Esophagus squamous epithelium (tissue), 5 donors: Measurements from ENCODE around the gene CTNND2. TPM values are rescaled to one million over a fixed set of nuclear protein-coding genes. Genes with fewer than 3 reads are reported as not detected.

ENCODE experiments used
- DNase-seq: peaks from one replicate; lab custom pipeline; 2025; lab: John Stamatoyannopoulos, UW
- H3K27ac ChIP-seq, 4 donors: fragments of 200-600 bp; sonication (generic); one replicate each; pipeline ENCODE4 v1.5.1; 2016 to 2019; ENCODE audit warnings: mild to moderate bottlenecking in 1 of 4
- H3K27me3 ChIP-seq, 4 donors: fragments of 200-600 bp; sonication (generic); 1 replicate in 3 of 4; 2 replicates in 1 of 4; pipeline versions ENCODE4 v1.5.1 to v1.6.0; 2017 to 2021; ENCODE audit warnings: antibody characterized with exemption in 1 of 4
- H3K36me3 ChIP-seq, 3 donors: fragments of 200-600 bp; sonication (generic); one replicate each; pipeline ENCODE4 v1.5.1; 2016 to 2019
- H3K4me1 ChIP-seq, 3 donors: fragments of 200-600 bp; sonication (generic); one replicate each; pipeline ENCODE4 v1.5.1; 2017 to 2019
- H3K4me3 ChIP-seq, 4 donors: fragments of 200-600 bp; sonication (generic); 1 replicate in 3 of 4; 2 replicates in 1 of 4; pipeline ENCODE4 v1.5.1; 2016 to 2019; ENCODE audit warnings: mild to moderate bottlenecking in 2 of 4, moderate library complexity in 1 of 4
- H3K9me3 ChIP-seq, 3 donors: fragments of 200-600 bp; sonication (generic); one replicate each; pipeline ENCODE4 v1.5.1; 2016 to 2019
- CTCF ChIP-seq, 6 experiments: fragments of 450-650 bp in 4 of 6; fragments of 200-600 bp in 2 of 6; sonication (generic) in 2 of 6; IDR thresholded peaks; one replicate each; pipeline ENCODE4 v1.5.1; 2016 to 2019; ENCODE audit warnings: antibody characterized with exemption in 6 of 6, mild to moderate bottlenecking in 4 of 6, moderate library complexity in 4 of 6
- POLR2A ChIP-seq, 4 donors: fragments of 450-650 bp; IDR thresholded peaks; one replicate each; pipeline ENCODE4 v1.6.1; 2017; ENCODE audit warnings: antibody characterized with exemption in 4 of 4, mild to moderate bottlenecking in 4 of 4, moderate library complexity in 3 of 4
- WGBS, 2 donors: methylation state at CpG; one replicate each; pipeline ENCODE4 v1.1.5; 2018; 5-methylcytosine and 5-hydroxymethylcytosine counted together
- intact Hi-C: fragments of 100-400 bp; cut with DNase I; formaldehyde crosslinking; loops from one replicate; pipeline ENCODE4 v1.15.0; 2022
- total RNA-seq, 4 donors: library from RNA; depleted of rRNA; stranded (reverse); fragments of >200 nt; gene quantifications; one replicate each; pipeline ENCODE4 v1.1.0, GENCODE V29; 2016
- donor health status: DM: yes; HTN: yes; CAD: no.

Gene CTNND2
- total RNA-seq, 4 donors from 2014 or later = 0.38 to 0.50 TPM; not detected in 2

DNA sequence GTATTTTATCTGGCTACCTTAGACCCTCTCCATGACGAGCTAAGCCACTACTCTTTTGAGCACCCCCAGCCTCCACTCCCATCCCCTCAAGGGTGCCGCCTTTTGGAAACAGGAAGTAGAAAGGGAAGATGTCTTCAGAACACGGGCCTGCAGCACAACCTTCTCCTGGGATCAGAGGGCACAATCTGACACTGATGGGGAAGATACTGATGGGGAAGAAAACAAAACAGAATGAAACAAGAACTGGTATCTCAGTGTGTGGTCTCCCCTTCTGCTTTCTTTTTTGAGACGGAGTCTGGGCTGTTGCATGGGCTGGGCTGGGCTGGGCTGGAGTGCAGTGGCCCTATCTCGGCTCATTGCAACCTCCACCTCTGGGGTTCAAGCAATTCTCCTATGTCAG, 603.5 kb downstream of the CTNND2 start:
- DNase-seq = no peak
- TF ChIP-seq CTCF (IDR thresholded peaks at IDR 0.05) = no peak
- TF ChIP-seq POLR2A (IDR thresholded peaks at IDR 0.05) = no peak
- no peaks in the 10 kb centered on the region for H3K9me3 ChIP-seq
- no peaks in the 10 kb centered on the region for H3K27me3 ChIP-seq
- H3K27ac ChIP-seq = no peak overlapping the region
- intact Hi-C loops = no loop called here
- H3K4me3 ChIP-seq = no peak overlapping the region
- H3K4me1 ChIP-seq = no peaks in the 10 kb centered on the region
- H3K36me3 ChIP-seq = no peaks in the 10 kb centered on the region
- 59 to 67% methylated on average over 5 of the region's 5 CpGs for WGBS, 2 donors

- no peaks in the 10 kb centered on the region for H3K27me3 ChIP-seq
- H3K36me3 ChIP-seq = no peaks in the 10 kb centered on the region
- H3K27ac ChIP-seq = no peak overlapping the region
- no peak for DNase-seq
- no peak overlapping the region for H3K4me3 ChIP-seq
- H3K9me3 ChIP-seq = no peaks in the 10 kb centered on the region
- 84 to 93% methylated on average over 4 of the region's 4 CpGs for WGBS, 2 donors
- no peaks in the 10 kb centered on the region for H3K4me1 ChIP-seq
- intact Hi-C loops = no loop called here
- no peak for TF ChIP-seq CTCF (IDR thresholded peaks at IDR 0.05)
- no peak for TF ChIP-seq POLR2A (IDR thresholded peaks at IDR 0.05)
These were observed 605.4 kb downstream of the CTNND2 start for GRCh38 chr5:11298877-11299276.

- no peaks in the 10 kb centered on the region for H3K4me1 ChIP-seq
- DNase-seq = no peak
- no peak overlapping the region for H3K27ac ChIP-seq
- H3K9me3 ChIP-seq = no peaks in the 10 kb centered on the region
- H3K36me3 ChIP-seq = no peaks in the 10 kb centered on the region
- no peak overlapping the region for H3K4me3 ChIP-seq
- 16 to 20% methylated on average over 2 of the region's 2 CpGs for WGBS, 2 donors
- intact Hi-C loops = no loop called here
- H3K27me3 ChIP-seq = no peaks in the 10 kb centered on the region
- TF ChIP-seq POLR2A (IDR thresholded peaks at IDR 0.05) = no peak
- TF ChIP-seq CTCF (IDR thresholded peaks at IDR 0.05) = no peak
These were observed 610.7 kb downstream of the CTNND2 start for GRCh38 chr5:11293523-11293922.

- TF ChIP-seq POLR2A (IDR thresholded peaks at IDR 0.05) = no peak
- TF ChIP-seq CTCF (IDR thresholded peaks at IDR 0.05) = no peak
- no peaks in the 10 kb centered on the region for H3K9me3 ChIP-seq
These were observed 611.4 kb downstream of the CTNND2 start for GRCh38 chr5:11292648-11293356.

DNA sequence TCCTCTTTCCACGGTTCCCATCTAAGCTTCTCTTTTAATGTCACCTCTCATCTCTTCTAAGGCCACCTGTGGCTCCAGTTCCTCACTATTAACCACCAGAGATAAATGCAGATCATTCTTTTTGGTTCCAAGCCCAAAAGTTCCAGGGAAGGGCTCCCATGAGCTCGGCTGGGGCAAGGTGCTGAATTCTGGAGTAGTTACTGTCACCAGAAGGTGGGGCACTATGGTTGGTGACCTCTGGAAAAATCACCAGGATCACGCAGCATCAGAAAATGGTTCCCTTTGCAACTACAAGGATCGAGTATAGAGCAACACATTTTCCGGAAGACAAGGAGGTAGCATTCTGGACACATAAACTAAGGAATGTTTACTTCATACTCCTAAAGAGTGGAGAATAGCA, 614.5 kb downstream of the CTNND2 start:
- no peak for DNase-seq
- Histone ChIP-seq H3K9me3 (no peaks in the 10 kb centered on the region), H3K27me3 (no peaks in the 10 kb centered on the region), H3K27ac (no peak overlapping the region), H3K36me3 (no peaks in the 10 kb centered on the region), H3K4me1 (no peaks in the 10 kb centered on the region), H3K4me3 (no peak overlapping the region)
- WGBS, 2 donors = 64 to 69% methylated on average over 5 of the region's 5 CpGs
- intact Hi-C loops = no loop called here
- TF ChIP-seq CTCF (IDR thresholded peaks at IDR 0.05) = no peak
- no peak for TF ChIP-seq POLR2A (IDR thresholded peaks at IDR 0.05)

More at GRCh38 chr5:11292648-11293356, 611.4 kb downstream of the CTNND2 start:
- no peak for DNase-seq
- Histone ChIP-seq H3K36me3 (no peaks in the 10 kb centered on the region), H3K27ac (no peak overlapping the region), H3K4me1 (no peaks in the 10 kb centered on the region), H3K27me3 (no peaks in the 10 kb centered on the region), H3K4me3 (no peak overlapping the region)
- WGBS, 2 donors = 67 to 73% methylated on average over 1 of the region's 1 CpG
- intact Hi-C loops = no loop called here
